Frontal cortex (tissue), 4 donors: ENCODE data around the gene MGAT5B. TPM values are rescaled to one million over a fixed set of nuclear protein-coding genes. Genes with fewer than 3 reads are reported as not detected.
"Not testable (repeated sequence)": the region's sequence is repeated elsewhere in the genome, so short reads cannot be mapped to it uniquely, and the experiment has no call there.

Experiments used
- DNase-seq, 2 donors: peaks; one replicate each; pipeline ENCODE4 v3.0.0; 2012; ENCODE audit warnings: low spot score in 2 of 2
- FAIRE-seq: peaks from 2 replicates; lab custom pipeline; 2012; peaks lifted over from hg19 to GRCh38; lab: Jason Lieb, UNC
- total RNA-seq: library from RNA; depleted of rRNA; stranded (reverse); fragments of >200 nt; gene quantifications from one replicate; pipeline ENCODE4 v1.2.3, GENCODE V29; 2014
- donor health status: control.
- donor health status: control.
- donor health status: control.

MGAT5B gene
- total RNA-seq, 1 donor from 2014 or later, result 16.3 TPM

DNA sequence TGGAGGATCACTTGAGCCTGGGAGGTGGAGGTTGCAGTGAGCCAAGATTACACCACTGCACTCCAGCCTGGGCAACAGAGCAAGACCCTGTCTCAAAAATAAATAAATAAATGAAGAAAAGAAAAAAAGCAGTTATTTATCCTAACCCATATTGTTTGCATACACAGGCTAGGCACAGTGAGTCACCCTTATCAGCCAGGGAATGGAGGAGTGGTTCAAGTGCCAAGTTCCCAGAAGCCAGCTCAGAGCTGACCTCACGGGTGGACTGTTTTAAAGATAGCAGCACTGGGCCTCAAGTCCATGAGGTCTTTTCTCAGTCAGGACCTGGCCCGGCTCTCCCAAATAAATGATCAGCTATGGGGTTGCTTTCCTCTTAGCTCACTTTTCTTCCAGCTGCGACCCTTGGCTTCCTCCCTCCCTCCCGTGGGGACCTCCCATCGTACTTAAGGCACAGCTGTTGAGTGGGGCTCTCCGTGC is 22.6 kb upstream of the MGAT5B start:
- FAIRE-seq (no peak), DNase-seq (no peak)

DNA sequence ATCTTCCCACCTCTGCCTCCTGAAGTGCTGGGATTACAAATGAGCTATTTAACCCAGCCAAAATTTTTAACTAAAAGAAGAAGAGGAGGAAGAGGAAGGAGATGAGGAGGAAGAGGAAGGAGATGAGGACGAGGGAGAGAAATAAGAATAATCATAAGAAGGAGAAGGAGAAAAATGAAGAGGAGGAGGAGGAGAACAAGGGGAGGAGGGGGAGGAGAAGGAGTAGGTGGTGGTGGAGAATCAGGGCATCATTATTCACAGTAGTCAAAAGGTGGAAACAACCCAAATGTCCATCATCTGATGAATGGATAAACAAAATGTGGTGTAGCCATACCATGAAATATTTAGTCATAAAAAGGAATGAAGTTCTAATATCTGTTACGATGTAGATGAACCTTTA is 21.2 kb upstream of the MGAT5B start:
- DNase-seq (no peak), FAIRE-seq (no peak)

DNA sequence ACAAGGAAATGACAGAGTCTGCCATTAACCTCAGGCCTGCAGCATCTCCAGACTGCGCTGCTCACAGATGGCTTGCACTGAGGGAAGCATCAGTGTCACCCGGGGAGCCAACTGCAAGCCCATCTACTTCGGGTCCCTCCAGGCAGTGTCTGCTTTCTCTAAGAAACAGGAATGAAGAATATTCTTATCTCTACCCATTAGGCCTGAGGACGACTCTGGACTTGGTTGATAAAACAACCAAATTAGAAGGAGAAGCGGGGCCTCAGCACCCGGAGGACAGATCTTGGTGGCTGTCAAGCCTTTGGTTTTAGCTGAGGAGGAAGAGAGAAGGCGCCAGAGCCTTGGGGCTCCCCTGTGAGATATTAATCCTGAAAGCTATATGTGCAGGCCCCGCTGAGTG is 19.5 kb upstream of the MGAT5B start:
- no peak for FAIRE-seq
- DNase-seq, result no peak

DNA sequence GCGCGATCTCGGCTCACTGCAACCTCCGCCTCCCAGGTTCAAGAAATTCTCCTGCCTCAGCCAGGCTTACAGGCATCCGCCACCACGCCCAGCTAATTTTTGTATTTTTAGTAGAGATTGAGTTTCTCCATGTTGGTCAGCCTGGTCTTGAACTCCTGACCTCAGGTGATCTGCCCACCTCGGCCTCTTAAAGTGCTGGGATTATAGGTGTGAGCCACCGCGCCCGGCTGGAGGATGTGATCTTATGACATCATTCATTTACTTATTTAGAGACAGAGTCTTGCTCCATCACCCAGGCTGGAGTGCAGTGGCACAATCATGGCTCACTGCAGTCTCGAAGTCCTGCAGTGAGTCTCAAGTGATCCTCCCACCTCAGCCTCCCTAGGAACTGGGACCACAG is 19.0 kb upstream of the MGAT5B start:
- not testable (repeated sequence) for DNase-seq, FAIRE-seq

DNA sequence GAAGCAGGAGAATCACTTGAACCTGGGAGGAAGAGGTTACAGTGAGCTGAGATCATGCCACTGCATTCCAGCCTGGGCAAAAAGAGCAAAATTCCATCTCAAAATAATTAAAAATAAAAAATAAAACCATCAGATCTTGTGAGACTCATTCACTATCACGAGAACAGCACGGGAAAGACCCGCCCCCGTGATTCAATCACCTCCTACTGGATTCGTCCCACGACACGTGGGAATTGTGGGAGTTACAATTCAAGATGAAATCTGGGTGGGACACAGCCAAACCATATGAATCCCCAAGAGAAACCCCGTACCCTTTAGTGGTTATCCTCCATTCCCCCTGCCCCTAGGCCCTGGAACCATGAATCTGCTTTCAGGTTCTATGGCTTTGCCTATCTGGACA is 15.4 kb upstream of the MGAT5B start:
- FAIRE-seq (no peak), DNase-seq (no peak)

DNA sequence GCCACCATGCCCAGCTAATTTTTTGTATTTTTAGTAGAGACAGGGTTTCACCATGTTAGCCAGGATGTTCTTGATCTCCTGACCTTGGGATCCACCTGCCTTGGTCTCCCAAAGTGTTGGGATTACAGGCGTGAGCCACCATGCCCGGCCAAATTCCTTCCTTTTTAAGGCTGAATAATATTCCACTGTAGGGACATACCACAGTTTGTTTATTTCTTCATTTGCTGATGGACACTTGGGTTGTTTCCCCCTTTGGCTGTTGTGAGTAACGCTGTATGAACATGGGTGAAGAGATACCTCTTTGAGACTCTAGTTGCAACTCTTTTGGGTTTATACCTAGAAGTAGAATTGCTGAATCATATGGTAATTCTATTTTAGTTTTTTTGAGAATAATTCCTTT is 13.1 kb upstream of the MGAT5B start:
- DNase-seq (no peak), FAIRE-seq (no peak)

DNA sequence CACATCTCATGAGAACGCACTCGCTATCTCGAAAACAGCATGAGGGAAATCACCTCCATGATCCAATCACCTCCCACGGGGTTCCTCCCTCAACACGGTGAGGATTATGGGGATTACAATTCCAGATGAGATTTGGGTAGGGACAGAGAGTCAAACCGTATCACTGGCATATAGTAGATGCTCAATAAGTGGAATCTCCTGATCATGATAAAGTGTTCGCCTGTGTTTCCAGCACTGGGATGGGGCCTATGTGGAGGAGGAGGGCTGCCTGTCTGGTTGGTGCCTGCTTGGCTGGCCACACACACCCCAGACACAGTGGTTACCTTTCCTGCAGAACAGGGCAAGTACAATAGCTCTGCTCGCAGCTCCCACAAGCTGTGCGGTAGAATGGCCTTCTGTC is 6.1 kb upstream of the MGAT5B start:
- FAIRE-seq (no peak), DNase-seq (no peak)

DNA sequence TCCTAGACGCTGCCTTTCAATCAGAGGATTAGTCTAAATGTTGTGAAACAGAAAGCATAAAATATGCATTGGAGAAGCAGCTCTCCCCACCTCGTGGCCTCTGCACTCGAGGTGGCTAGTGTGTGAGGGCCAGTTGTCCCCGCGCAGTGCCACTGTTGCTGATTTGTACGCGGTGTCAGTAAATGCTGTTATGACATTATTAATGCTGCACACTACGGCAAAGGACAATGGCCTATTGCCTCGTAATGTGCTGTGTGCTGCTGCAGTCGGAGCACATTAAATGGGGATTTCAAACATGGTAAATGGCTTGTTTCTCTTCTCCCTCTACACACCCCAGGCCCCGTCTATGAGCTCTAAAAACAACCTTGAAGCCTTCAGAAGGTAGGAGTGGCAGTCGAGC is 5.7 kb upstream of the MGAT5B start:
- no peak for DNase-seq
- FAIRE-seq, result no peak

DNA sequence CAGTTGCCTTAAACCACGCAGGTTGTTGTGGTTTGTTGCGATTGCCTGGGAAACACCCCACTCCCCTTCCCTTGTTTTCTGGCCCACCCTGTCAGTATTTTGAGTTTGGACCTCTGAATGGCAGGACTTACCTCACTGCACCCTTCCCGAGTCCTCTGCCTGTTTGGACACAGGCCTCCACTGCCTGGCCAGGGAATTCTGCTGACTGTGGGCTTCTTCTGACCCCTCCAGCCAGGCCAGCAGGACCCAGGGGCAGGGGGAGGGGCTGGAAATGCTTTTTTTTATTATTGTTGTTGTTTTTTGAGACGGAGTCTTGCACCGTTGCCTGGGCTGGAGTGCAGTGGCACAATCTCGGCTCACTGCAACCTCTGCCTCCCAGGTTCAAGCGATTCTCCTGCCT is 4.2 kb upstream of the MGAT5B start:
- FAIRE-seq (no peak), DNase-seq (no peak)

DNA sequence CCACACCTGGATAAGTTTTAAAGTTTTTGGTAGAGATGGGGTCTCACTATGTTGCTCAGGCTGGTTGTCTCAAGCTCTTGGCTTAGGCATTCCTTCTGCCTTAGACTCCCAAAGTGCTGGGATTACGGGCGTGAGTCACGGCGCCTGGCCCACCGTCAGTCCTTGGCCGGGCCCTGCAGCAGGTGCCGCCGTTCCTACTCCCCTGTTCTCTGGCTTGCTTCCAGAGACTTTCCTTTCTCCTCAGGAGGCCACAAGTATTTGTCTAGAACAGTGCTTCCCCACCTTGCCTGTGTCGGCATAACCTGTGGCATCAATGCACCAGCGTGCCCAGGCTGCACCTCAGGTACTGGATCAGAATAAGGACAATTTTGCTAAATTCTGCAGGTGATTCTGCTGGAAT is 3.0 kb upstream of the MGAT5B start:
- DNase-seq, result no peak
- FAIRE-seq, result no peak

DNA sequence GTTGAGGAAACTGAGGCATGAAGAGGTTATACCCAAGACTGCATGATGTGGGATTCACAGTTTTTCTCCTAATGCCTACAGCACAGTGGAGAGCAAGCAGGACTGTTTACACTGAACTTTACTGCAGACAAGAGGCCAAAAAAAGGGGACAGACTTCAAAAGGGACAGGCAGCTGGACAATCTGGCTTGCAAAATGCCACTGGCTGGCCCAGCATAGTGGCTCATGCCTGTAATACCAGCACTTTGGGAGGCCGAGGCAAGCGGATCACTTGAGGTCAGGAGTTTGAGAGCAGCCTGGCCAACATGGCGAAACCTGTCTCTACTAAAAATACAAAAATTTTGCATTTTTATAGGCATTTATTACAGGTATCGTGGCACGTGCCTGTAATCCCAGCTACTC is 2.0 kb upstream of the MGAT5B start:
- no peak for DNase-seq
- no peak for FAIRE-seq

DNA sequence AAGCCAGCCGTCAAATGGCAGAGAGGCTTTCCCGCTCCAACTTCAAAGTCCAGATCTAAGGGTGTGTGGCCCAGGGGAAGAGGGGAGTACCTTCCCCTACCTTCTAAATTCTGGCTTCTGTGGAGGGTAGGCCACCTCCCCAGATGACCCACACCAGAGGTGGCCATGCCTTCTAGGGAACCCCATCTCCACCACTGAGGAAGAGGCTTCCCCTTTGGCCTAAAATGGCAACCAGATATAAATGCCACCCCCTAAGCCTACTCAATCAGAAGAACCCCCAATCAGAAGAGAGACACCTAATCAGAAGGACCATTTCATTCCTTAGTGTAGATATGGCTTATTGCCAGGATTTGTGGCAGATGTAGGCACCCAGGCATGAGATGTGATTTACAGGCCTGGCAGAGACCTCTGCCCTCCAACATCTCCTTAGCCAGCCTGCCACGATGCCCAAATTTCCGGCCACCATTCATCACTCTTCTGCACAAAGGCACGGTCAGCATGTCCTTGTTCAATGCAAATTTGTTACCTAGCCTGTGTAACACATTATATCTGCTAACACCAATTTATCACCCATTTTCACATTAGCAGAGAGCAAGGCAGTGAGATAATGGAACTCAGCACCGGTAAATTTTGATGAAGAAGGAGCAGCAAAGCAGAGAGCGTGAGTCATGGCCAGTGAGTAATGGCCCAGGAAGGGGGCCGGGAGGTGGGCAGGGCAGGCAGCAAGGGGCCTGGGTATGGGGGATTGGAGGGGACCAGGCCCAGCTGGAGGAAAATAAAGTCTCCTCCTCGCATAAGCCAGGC is 1.2 kb upstream of the MGAT5B start:
- FAIRE-seq (no peak), DNase-seq (no peak)

DNA sequence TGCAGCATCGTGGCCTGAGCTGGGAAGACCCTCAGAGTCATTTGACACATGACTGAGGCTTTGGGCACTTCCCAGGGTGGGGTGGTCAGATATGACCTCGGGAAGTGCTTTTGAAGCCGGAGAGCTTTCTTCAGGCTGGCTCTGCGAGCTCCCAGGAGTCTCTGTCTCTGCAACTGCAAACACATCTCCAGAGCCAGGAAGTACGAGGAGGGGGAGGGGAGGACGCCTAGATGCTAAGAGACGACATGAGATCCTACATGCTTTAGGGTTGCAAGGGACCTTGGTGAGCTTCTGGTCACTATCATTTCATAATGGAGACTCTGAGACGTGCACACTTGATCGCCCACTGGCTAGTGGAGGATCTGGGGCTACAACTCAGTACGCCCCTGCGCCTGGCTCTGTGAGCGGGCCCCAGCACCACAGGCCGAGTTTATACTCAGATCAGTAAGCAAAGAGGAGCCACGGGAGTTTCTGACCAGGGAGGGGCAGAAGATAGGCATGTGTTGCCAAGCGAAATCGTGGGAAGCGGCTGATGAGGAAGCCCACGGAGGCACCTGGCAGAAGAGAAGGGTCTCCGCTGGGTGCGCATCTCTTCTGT is 527 bp upstream of the MGAT5B start:
- no peak for DNase-seq
- FAIRE-seq, result no peak

DNA sequence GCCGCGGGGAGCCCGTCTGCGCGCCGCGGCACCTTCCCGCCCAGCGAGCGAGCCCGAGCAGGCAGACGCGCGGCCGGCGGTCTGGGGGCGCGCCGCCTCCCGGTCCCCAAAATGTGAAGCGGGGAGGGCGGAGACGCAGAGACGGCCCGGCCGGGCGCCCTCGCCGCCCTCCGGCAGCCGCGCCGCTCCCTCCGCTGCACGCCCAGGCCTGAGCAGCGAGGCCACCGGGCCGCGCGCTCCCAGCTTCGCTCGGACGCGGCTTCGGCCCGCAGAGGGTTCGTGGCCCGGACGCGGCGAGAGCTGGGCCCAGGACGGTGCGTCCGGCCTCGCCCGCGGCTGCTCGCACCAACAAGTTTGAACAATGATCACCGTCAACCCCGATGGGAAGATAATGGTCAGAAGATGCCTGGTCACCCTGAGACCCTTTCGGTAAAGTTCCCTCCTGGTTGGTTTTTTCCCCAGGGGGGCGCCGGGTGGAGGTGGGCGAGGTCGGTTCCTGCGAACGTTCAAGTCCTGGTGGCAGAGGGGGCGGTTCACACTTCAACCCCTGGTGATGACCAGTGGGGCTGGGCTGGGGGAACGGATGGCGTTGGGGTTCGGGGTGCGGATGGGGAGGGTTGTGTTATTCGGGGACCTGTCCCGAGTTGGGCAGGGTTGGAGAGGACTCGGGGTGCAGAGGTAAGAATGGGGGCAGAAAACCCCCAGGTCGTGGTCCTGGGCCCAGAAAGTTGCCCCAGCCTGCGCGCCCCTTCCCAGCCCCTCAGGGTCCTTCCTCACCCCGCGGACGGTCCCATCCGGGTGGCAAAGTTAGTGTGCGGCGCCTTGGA is 678 bp downstream of the MGAT5B start:
- DNase-seq (no peak), FAIRE-seq (no peak)

DNA sequence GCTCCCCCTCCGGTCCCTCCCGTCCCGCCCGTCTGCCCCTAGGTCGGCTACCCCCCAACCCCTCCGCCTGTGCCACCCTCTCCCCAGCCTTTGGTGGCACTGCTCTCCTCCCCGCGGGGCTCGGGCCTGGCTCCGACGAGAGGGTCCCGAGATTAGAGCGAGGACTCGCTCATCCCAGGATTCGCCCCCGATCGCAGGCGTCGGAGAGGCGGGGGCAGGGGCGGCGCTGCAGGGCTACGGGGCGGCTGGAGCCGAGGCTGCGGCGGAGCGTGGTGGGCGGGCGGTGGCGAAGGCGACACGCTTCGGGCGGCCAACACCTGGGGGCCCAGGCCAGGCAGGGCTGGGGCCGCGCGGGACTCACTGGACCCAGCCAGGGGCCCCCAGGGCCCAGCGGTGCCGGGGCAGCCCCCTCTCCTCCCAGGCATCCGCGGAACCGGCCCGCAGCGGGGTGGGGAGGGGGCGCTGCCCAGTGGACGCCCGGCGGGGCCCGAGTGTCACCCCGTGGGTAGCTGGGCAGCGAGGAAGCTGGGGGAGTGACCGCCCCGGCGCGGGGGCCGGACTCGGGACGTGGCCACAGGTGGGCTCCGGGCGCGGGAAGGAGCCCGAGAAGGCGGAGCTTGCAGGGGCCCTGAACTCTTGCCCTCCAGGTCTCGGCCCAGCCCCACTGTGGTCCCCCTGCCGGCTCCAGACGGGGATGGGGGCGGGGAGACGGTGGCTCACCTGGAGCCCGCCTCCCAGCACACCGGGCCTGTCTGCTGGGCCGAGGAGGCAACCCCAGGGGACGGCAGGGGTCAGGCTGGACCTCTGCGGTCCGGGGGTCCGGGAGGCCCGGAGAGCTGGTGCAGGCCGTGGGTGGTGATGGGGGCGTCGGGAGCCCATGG is 1.5 kb downstream of the MGAT5B start:
- DNase-seq (no peak), FAIRE-seq (no peak)

DNA sequence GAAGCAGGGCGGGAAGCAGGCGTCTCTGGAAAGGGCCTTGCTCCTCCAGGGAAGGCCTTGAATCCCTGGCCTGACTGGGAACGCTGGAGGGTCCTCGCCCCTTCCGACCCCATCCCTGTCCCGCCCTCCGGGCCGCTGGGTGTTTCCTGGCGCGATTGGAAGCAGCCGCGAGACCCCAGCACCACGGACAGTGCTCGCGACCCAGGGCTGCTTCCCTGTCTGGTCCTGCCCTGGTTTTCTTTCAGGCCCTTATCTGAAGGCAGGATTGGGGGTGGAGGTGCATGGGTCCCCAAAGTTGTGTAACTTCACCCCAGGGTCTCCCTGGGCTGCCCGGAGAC is 2.1 kb downstream of the MGAT5B start:
- no peak for FAIRE-seq

DNA sequence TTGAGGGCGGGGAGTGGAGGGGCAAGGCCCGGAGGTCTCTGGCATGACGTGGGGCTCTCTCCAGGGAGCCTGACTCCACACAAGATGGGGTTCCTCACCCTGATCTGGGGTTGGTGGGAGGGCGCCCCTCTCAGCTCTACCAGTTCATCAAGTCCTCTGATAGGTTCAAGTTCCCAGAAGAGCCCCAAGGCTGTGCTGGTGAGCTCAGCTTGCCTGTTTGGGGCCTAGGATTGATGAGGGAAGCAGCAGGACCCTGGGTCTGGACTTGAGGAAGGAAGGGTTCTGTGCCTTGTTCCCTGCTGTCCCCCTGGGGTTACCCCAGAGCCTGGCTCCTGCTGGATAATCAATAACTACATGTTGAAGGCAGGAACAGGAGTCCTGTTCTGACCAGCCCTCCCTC is 3.5 kb downstream of the MGAT5B start:
- FAIRE-seq, result no peak
- no peak for DNase-seq

More for the DNA sequence above, 2.1 kb downstream of the MGAT5B start:
- no peak for DNase-seq

DNA sequence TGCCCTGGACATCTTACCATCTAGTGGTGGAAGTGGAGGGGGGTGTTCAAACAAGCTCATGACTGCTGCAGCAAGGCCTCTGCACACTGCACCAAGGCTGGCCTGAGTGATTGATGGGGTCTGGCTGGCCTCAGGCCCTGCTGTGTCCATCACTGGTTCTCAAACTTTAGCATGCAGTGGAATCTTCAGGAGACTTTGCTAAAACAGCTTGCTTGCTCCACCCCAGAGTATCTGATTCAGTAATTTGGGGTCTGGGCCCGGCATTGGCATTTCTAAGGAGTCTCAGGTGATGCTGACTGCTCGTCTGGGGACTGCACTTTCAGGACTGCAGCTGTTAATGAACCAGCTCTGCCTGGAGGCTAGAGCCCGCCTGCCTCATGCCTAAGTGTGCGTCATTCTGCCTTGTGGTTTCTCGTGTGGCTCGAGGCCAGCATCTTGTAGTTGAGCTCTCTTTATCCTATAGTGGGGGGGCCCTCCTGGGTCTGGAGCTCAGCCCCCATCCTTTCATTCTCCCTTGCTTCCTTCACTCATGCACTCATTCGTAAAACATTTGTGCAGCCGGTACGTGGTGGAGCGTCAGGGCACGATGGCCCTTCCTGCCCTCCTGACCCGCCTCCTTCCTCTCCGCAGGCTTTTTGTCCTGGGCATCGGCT is 4.1 kb downstream of the MGAT5B start:
- DNase-seq, result no peak
- no peak for FAIRE-seq

DNA sequence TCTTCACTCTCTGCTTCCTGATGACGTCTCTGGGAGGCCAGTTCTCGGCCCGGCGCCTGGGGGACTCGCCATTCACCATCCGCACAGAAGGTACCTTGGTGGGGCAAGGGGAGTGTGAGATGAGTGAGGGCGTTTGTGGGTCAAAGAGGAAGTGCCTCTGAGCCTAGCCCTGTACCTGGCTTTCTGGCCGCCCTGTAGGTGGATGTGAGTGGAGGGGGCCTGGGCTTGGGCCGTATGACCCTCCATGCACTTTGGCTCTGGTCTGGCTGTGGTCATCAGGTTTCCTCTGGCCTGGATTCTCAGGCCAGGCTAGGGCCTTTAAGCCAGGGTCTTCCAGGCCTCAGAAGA is 4.6 kb downstream of the MGAT5B start:
- FAIRE-seq (no peak), DNase-seq (no peak)

DNA sequence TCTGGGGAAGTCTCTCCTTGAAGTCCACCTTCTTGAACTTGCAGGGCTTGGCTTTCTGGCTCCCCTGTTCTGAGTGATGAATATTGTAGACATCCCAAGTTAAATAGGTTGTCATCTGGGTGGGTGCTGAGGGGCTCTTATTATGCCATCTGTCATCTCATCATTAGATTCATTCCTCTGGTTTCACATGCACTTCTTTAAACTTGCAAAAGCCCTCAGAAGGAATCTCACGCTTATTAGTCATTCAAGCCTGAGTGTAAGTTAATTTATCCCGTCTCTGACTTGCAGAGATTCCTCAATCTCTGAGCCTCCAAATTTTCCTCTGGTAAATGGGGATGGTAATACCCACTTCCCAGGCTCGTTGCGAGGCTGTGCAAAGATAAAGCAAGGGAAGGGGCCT is 5.7 kb downstream of the MGAT5B start:
- DNase-seq (no peak), FAIRE-seq (no peak)
